Thoracic aorta (tissue), 2 donors: ENCODE measurements around the gene KCNK7. TPM values are rescaled to one million over a fixed set of nuclear protein-coding genes. Genes with fewer than 3 reads are reported as not detected.
A peak's percentile ranks its signal among the peaks of the same experiment; 100 is the strongest.

ENCODE experiments used
- ATAC-seq: fragments of 150-250 bp; one replicate; pipeline ENCODE4 v1.8.0; 2017; ENCODE audit warnings: low read depth; ENCODE audit not compliant: insufficient number of reproducible peaks, low FRiP score
- DNase-seq: peaks from one replicate; pipeline ENCODE4 v3.0.0-alpha.2; 2020; ENCODE audit warnings: low spot score
- H3K27ac ChIP-seq, 2 donors: fragments of 200-600 bp; sonication (generic); 1 replicate in 1 of 2; 2 replicates in 1 of 2; pipeline ENCODE4 v1.5.1; 2016; ENCODE audit warnings: mild to moderate bottlenecking in 2 of 2, moderate library complexity in 2 of 2
- H3K27me3 ChIP-seq: fragments of 200-600 bp; sonication (generic); replicated peaks from 2 replicates; pipeline ENCODE4 v1.6.0; 2016; ENCODE audit warnings: mild to moderate bottlenecking; ENCODE audit not compliant: insufficient read depth
- H3K36me3 ChIP-seq: fragments of 200-600 bp; sonication (generic); one replicate; pipeline ENCODE4 v1.5.1; 2016
- H3K4me1 ChIP-seq, 2 donors: fragments of 200-600 bp; sonication (generic); 1 replicate in 1 of 2; 2 replicates in 1 of 2; pipeline versions ENCODE4 v1.5.1 to v1.6.0; 2016; ENCODE audit warnings: low read depth in 2 of 2, mild to moderate bottlenecking in 1 of 2; ENCODE audit not compliant: control insufficient read depth in 1 of 2
- H3K4me3 ChIP-seq: fragments of 200-600 bp; sonication (generic); 2 replicates; pipeline ENCODE4 v1.5.1; 2016; ENCODE audit warnings: mild to moderate bottlenecking
- H3K9me3 ChIP-seq: fragments of 200-600 bp; sonication (generic); 2 replicates; pipeline ENCODE4 v1.5.1; 2016
- CTCF ChIP-seq: fragments of 200-600 bp; sonication (generic); IDR thresholded peaks from one replicate; pipeline ENCODE4 v1.5.1; 2019; ENCODE audit warnings: antibody characterized with exemption
- total RNA-seq, 2 donors: library from RNA; depleted of rRNA; stranded (reverse); fragments of >200 nt; gene quantifications; one replicate each; pipeline versions ENCODE4 v1.1.0 to v1.2.3, GENCODE V29; 2016

The KCNK7 gene
- total RNA-seq, 2 donors from 2014 or later, result 0.95 TPM; not detected in 1

- Histone ChIP-seq H3K36me3 (peaks cover 11% of the 10 kb centered on the region), H3K4me3 (peak overlapping the region; percentile 80), H3K4me1 (peaks cover 40 to 57% of the 10 kb centered on the region in 2 donors), H3K9me3 (no peaks in the 10 kb centered on the region), H3K27ac (peak overlapping the region; percentile 96 to 99), H3K27me3 (no peaks in the 10 kb centered on the region)
- ATAC-seq (no peak), DNase-seq (peak; percentile 47)
- TF ChIP-seq CTCF, result no peak
These were observed 39.8 kb downstream of the KCNK7 start for GRCh38 chr11:65555693-65556231.

DNA sequence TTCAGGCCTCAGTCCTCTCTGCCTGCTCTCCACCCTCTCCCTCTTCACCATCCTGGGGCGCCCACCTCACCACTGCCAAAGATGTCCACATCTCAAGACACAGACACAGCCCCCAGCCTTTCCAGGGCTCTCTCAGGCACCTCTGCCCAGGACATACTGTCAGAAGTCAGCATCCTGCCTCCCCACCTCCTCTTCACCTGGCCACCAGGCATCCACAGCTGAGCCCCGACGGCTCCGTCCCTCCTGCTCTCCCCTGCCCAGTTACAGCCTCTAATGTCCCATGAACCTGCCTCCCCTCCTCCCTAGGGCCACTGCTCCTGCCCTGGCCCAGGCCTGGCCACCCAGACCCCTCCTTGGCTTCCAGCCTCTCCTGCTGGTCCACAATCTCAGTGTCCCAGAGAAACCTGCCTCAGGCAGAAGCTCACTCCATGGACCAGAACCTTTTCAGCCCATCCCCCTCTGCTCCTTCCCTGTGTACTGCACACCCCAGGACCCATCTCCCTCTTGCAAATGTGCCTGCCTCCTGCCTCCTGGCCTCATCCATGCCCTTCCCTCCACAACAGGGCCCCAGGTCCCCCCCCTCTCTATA is 40.7 kb downstream of the KCNK7 start:
- no peaks in the 10 kb centered on the region for H3K27me3 ChIP-seq
- no peaks in the 10 kb centered on the region for H3K9me3 ChIP-seq
- peaks cover 34 to 49% of the 10 kb centered on the region in 2 donors for H3K4me1 ChIP-seq
- H3K4me3 ChIP-seq, result no peak overlapping the region
- DNase-seq (no peak), ATAC-seq (no peak)
- peak overlapping the region; percentile 96 to 99 for H3K27ac ChIP-seq
- no peak for TF ChIP-seq CTCF
- H3K36me3 ChIP-seq, result peaks cover 13% of the 10 kb centered on the region

DNA sequence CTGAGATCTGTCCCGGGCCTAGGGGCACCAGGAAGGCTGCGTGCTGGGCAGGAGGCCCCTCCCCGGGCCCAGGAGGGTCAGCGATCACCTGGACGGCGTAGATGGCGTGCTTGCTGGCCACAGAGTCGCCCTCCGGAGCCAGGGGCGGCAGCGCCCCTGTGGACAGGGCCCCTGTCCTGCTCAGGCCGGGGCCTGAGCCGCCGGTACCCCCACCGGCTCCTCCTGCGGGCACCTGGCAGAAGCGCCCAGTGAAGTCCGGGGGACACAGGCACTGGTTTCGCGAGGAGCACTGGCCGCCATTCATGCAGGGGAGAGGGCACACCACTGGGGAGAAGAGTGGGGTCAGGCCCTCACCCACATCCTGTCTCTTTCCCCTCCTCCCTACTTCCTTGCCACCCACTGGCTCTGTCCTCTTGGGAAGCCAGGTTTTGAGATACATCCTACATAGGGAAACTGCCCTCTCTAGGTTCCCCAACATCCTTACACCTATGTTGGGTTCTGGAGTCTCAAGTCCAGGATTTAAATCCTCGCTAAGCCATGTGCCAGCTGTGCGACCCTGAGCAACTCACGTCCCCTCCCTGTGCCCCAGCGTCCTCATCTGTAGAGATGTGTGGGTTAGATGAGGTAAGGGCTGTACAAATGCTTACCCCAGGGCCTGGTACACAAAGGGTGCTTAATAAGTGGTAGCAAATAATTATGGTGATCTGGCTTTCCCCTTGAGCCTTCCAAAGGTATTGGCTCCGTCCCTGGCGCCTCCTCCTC is 41.4 kb downstream of the KCNK7 start:
- Histone ChIP-seq H3K27ac (peak overlapping the region; percentile 96 to 99), H3K4me3 (no peak overlapping the region), H3K36me3 (peaks cover 13% of the 10 kb centered on the region), H3K27me3 (no peaks in the 10 kb centered on the region), H3K9me3 (no peaks in the 10 kb centered on the region), H3K4me1 (peaks cover 27 to 42% of the 10 kb centered on the region in 2 donors)
- no peak for ATAC-seq
- no peak for TF ChIP-seq CTCF
- DNase-seq, result no peak

GRCh38 chr11:65553301-65554001 is 42.1 kb downstream of the KCNK7 start:
- Histone ChIP-seq H3K36me3 (peaks cover 21% of the 10 kb centered on the region), H3K4me1 (peaks cover 20 to 34% of the 10 kb centered on the region in 2 donors), H3K4me3 (no peak overlapping the region), H3K27me3 (no peaks in the 10 kb centered on the region), H3K27ac (peak overlapping the region; percentile 9 to 96), H3K9me3 (no peaks in the 10 kb centered on the region)
- no peak for TF ChIP-seq CTCF
- no peak for ATAC-seq
- no peak for DNase-seq
